EH (cell line): ENCODE results near the gene SEMA6A.
A peak's percentile ranks its signal among the peaks of the same experiment; 100 is the strongest.

Experiments
- DNase-seq: peaks from one replicate; pipeline ENCODE4 v3.0.0-alpha.2; 2015; ENCODE audit warnings: low read depth

The SEMA6A gene

GRCh38 chr5:116574367-116575325 is at the start of gene SEMA6A:
TSS of gene SEMA6A (minus strand) at chr5:116574823. CDS start at chr5:116504944, 69,879 bp downstream.
- peak; percentile 79 for DNase-seq

DNA sequence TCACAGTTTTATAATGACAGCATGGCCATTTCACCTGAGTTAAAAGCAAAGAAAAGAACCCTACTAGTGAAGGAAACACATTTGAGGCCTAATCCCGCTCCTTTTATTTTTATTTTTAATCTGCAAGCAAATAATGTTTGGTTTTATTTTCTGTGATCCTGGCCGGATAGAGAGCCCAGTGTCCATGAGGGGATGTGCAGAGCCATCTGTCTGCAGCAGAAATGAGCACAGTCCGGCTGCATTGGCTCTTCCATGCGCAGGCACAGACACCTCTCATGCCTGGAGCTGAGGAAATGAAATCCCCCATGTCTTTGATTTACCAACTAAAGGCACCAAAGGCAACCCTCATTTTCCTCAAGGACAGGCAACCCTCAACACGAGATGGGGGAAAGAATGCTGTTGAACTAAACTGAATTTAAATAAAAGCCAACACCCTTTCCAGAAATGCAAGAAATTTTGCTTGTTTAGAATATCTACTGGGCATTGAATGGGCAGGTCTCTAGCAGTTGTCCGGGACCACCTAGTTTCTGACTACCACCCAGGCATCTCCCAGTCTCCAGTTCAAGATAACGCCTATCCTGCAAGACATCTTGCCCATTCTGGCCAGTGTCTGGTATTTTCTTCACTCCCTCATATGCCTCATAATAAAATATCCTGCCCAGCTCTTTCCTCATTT is 47.9 kb upstream of the SEMA6A start:
- DNase-seq = no peak

DNA sequence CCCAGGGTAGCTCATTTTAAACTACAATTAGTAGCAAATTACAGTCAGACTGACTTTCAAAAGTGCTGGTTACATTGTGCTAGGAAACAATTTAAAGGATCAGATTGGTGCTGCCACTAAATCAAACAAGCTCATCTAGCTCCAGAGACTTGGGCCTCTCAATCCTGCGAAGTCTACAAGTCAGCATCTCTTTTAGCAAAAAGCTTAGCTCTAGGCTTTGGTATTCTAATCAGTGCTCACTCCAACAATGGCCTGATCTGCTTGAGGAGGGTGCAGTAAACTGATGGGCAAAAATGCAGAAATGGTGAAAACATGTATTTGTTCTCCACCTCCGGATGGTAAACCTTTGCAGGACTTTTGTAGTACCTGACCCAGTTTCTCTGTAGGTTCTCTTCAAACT is 47.0 kb upstream of the SEMA6A start:
- no peak for DNase-seq

DNA sequence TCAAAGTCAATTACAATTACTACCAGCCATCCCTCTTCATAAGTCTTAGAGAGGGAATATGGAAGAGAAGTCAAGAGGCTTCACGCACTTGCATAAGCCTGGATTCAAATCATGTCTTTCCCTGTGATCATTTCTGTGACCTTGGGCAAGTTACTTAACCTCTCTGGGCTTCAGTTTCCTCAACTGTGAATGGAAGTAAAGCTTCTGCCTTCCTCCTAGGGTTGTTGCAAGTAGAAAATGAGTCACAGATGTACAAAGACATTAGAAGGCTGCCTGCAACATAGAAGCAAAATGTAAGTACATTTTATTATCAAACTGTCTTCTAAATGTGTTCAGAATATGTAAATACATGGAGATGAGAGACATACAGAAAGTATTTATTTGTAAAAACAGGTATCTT is 42.3 kb upstream of the SEMA6A start:
- DNase-seq = no peak

DNA sequence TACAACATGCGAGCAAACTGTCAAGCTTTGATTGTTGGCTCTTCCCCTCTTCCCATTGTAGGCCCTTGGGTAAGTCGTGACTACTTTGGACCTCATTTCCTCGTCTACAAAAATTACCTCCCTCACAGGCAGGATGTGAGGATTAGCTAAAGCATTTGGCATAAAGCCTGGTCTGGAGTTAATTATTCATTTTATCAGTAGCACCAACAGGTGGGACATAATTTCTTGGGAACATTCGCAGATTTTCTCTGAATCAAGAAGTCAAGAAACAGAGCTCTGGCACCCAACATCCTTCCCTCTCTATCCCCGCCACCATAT is 39.9 kb upstream of the SEMA6A start:
- no peak for DNase-seq

GRCh38 chr5:116613445-116613844 is 38.8 kb upstream of the SEMA6A start:
- DNase-seq = no peak

DNA sequence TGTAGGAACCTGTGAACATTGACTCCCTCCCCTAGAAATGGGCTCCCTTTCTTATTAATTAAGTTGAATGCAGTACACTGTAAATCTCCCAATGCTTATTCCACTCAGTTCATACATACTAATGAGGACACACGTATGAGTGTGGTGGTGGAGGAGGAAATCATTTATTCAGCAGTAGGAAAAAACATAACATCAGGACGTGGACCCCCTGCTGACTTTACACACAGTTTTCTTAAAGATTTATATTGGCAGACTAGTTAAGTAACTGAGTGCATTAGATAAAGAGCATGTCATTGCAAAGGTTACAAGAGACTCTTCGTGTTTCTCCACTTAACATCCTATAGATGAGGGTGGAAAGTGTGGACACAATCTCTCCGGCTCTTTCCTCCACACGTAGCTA is 37.8 kb upstream of the SEMA6A start:
- DNase-seq = no peak

GRCh38 chr5:116605310-116606070 is 30.9 kb upstream of the SEMA6A start:
- DNase-seq = no peak

DNA sequence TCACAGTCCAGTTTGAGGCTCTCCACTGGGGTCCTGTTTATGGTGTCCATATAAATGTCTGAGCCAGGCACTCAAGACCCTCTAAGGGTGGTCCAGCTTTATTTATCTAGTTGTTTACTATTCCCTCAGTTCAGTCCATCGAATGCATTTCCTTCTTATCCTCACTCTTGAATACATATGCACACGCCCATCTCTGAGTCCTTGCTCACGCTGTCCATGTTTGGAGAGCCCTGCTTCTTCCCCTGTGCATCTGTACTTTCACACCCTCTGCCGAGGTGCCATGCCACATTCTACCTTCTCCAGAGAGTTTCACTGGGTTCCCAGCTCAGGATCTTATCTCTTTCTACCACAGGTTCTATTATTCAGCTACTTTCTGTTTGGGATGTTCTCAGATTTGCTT is 30.2 kb upstream of the SEMA6A start:
- DNase-seq = no peak

- peak; percentile 23 for DNase-seq
Measured at GRCh38 chr5:116600876-116601275, 26.3 kb upstream of the SEMA6A start.

GRCh38 chr5:116598911-116599310 is 24.3 kb upstream of the SEMA6A start:
- no peak for DNase-seq

GRCh38 chr5:116595498-116595897 is 20.9 kb upstream of the SEMA6A start:
- DNase-seq = no peak

- no peak for DNase-seq
Measured at GRCh38 chr5:116593340-116593739, 18.7 kb upstream of the SEMA6A start.

DNA sequence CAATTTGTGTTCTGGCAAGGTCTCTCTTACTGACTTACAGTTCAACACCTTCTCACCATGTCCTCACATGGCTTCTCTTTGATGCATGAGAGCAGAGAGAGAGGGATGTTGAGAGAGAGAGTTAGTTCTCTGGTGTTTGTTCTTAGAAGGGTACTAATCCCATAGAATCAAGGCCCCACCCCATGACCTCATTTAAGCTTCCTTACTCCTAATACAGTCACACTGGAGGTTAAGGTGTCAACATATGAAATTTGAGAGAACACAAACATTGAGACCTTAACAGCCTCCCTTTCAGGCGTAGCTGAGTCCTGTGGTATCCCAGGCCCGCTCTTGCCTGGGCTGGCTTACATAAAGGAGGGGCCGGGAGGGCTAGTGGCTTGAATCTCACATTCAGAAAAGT is 10.6 kb upstream of the SEMA6A start:
- DNase-seq = no peak

- no peak for DNase-seq
Measured at GRCh38 chr5:116583862-116584222, 9.2 kb upstream of the SEMA6A start.

DNA sequence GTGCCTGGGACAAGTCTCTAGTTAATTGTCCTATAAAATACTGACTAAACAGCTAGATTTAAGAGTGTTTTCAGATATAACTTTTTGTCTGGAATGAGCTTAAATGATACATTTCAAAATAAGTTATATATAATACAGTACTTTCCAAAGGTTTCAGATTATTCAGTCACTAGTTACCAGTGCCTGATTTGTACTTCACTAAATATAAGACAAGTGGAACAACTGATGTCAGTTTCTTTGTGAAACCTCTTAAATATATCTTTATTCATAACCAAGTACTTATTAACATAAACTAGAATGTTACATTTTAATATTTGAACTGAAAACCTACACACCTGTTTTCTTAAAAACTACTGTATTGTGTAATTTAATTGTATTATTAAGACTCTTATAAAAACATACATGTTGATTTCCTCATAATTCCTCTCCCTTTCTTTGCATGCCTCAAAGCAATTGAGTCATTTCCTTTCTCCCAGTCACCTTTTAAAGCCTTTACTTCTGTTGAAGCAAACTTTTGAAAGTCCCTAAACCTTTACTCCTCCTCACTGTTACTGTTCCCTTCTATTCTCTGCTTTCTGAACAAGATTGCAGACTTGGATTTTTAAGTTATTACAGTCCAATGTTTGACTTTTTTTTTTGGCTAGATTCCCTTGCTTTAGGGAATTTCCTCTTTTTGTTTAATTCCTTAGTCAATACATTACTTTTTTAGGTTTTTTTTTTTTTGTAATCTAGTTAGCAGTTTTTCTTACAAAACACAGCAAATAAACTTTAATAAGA is 8.7 kb upstream of the SEMA6A start:
- no peak for DNase-seq

GRCh38 chr5:116581910-116582309 is 7.3 kb upstream of the SEMA6A start:
- DNase-seq = no peak

DNA sequence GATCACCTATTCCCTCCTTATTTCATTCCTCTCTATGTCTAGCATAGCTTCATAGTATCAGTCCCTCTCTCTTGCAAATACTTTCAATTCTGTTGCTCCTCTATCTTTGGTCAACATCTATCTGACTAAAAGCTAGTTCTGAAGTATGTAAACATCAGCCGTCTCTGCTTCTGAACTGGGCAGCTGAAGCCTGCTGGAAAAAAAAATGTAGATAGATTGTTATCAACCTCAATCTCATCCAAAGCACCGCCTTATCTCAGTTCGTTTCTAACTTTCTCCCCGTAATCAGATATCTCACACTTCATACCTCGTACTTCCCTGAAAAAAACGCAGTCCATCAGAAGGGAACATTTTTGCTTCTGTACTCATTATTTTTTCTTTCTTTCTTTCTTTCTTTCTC is 4.5 kb upstream of the SEMA6A start:
- no peak for DNase-seq

DNA sequence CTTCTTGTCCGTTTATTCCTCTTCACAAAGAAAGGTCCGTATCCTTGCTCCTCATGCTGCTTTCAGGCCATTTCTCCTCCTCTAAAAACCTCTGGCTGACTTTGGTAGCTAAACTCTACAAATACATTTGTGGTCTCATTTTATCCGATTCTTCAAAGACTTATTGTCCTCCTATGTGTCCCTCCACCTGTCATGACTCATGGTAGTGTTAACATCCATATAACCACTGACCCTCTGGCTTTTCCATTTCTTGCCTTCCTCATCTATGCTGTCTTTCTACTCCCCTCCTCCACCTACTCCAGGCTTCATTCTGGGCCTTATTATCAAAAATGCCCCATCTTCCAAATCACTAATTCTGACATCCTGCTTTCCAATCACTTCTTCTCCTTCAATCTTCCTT is 4.1 kb upstream of the SEMA6A start:
- no peak for DNase-seq

DNA sequence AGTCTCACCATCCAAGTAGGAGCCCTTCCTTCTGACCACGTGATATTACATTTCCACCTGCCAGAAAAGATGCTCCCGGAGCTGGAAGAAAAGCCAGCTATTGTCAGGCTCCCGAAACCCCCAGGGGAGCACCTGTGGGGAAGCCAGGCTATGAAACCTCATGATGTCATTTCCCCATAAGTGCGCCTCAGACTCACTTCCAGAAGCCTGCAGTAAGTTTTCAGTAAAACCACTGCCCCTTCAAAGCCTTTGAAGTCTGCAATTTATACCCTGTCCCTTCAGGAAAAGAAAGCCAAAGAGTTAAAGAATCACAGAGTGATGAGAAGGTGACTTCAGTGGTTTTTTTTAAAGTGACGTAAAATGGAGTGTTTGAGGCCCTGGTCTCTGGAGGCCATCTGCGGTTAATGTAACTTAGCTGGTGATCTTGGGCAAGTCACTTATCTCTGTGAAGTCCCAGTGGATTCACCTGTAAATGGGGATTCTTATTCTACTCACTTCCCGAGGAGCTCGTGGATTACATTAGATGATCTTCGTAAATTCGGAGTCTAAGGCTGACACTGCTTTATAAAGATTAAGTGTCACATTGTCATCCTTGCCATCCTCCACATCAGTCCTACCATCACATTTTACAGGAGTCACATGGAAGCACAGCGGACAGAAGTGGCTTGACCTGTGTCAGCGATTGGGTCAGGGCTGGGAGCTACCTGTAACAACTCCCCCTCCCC is 2.6 kb upstream of the SEMA6A start:
- no peak for DNase-seq

DNA sequence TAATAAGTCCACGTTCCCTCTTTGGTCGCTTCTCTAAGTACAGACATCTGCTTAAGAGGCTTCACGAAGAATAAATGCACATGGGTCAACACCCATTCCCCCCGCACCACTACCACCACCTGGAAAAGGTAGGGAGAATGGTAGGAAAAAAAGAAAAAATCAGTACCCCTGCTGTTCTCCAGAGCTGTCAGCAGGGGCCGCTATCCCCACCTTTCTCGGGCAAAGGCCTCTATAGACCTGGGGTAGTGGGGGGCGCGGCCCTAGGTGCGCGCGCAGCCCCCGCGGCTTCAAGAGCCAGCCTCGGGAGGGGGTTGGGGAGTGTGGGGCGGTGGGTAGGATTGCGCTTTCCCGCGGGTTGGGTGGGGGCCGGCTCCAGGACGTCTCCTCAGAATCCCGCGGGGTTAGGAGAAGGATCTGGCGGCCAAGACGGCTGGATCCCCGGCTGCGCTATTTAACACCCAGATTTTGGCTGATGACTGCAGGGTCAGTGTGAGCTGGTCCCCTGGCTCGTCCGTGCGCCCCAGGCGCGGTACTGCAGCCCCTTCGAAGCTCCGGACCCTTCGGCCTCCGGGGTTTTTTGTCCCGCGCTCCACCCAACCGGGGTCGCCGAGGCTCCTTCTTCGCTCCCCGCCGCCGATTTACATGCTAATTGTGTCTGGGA is 1.6 kb upstream of the SEMA6A start:
- DNase-seq = peak; percentile 49
